ENCODE results near the gene SEC14L5.

The SEC14L5 gene

GRCh38 chr16:5016967-5017677 lies 59.0 kb downstream of the SEC14L5 start:
- no peak for DNase-seq (ENCODE audit: low read depth)

- DNase-seq (ENCODE audit: low read depth) = no peak
Measured at GRCh38 chr16:5017678-5017969, 59.5 kb downstream of the SEC14L5 start.

GRCh38 chr16:5018793-5019192 lies 60.7 kb downstream of the SEC14L5 start:
- no peak for DNase-seq (ENCODE audit: low read depth)

- no peak for DNase-seq (ENCODE audit: low read depth)
Measured at GRCh38 chr16:5019775-5020174, 61.6 kb downstream of the SEC14L5 start.

GRCh38 chr16:5020551-5020950 lies 62.4 kb downstream of the SEC14L5 start:
- no peak for DNase-seq (ENCODE audit: low read depth)

- no peak for DNase-seq (ENCODE audit: low read depth)
Measured at GRCh38 chr16:5022521-5022920, 64.4 kb downstream of the SEC14L5 start.

GRCh38 chr16:5024632-5025031 lies 66.5 kb downstream of the SEC14L5 start:
- no peak for DNase-seq (ENCODE audit: low read depth)

GRCh38 chr16:5025171-5025632 lies 67.1 kb downstream of the SEC14L5 start:
- DNase-seq (ENCODE audit: low read depth) = no peak

- no peak for DNase-seq (ENCODE audit: low read depth)
Measured at GRCh38 chr16:5026664-5027063, 68.5 kb downstream of the SEC14L5 start.

GRCh38 chr16:5027086-5027485 lies 69.0 kb downstream of the SEC14L5 start:
- DNase-seq (ENCODE audit: low read depth) = no peak

- no peak for DNase-seq (ENCODE audit: low read depth)
Measured at GRCh38 chr16:5027575-5028235, 69.6 kb downstream of the SEC14L5 start.

GRCh38 chr16:5028950-5029475 lies 70.9 kb downstream of the SEC14L5 start:
- no peak for DNase-seq (ENCODE audit: low read depth)

- no peak for DNase-seq (ENCODE audit: low read depth)
Measured at GRCh38 chr16:5030251-5030870, 72.2 kb downstream of the SEC14L5 start.

GRCh38 chr16:5031601-5032000 lies 73.5 kb downstream of the SEC14L5 start:
- no peak for DNase-seq (ENCODE audit: low read depth)

GRCh38 chr16:5032748-5033167 lies 74.6 kb downstream of the SEC14L5 start:
- no peak for DNase-seq (ENCODE audit: low read depth)

GRCh38 chr16:5033256-5034166 lies 75.4 kb downstream of the SEC14L5 start, which contains the start of gene NAGPA:
Gene NAGPA (minus strand): TSS chr16:5033935. CDS start chr16:5033914, 21 bp downstream.
- DNase-seq (ENCODE audit: low read depth) = peak; percentile 52

- no peak for DNase-seq (ENCODE audit: low read depth)
Measured at GRCh38 chr16:5034167-5034523, 76.0 kb downstream of the SEC14L5 start.

- no peak for DNase-seq (ENCODE audit: low read depth)
Measured at GRCh38 chr16:5035909-5036227, 77.7 kb downstream of the SEC14L5 start.

GRCh38 chr16:5036228-5037156 lies 78.4 kb downstream of the SEC14L5 start:
- no peak for DNase-seq (ENCODE audit: low read depth)

- DNase-seq (ENCODE audit: low read depth) = no peak
Measured at GRCh38 chr16:5040451-5040850, 82.3 kb downstream of the SEC14L5 start.

- no peak for DNase-seq (ENCODE audit: low read depth)
Measured at GRCh38 chr16:5041600-5042133, 83.5 kb downstream of the SEC14L5 start.
